ENCODE data around the gene TAF11.
"Not testable (repeated sequence)": the region's sequence is repeated elsewhere in the genome, so short reads cannot be mapped to it uniquely, and the experiment has no call there.

The TAF11 gene

GRCh38 chr6:34860776-34861175, 27.1 kb downstream of the TAF11 start:
- DNase-seq: no peak

GRCh38 chr6:34859951-34860350, 27.9 kb downstream of the TAF11 start:
- no peak for DNase-seq

DNA sequence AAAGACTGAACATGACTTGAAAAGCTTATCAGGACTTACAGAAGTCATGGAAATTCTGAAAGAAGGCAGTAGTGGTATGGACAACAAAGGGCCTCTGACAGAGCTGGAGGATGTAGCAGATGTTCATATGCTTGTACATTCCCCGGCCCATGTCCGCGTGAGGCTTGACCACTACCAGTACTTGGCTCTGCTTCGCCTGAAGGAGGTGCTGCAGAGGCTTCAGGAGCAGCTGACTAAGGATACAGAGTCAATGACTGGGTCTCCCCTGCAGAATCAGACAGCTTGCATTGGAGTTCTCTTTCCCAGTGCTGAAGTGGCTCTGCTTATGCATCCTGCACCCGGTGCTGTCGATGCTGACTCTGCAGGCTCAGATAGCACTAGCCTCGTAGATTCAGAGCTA, 29.2 kb downstream of the TAF11 start:
- DNase-seq: no peak

- DNase-seq: no peak
Measured at GRCh38 chr6:34855463-34855862, 32.4 kb downstream of the TAF11 start.

DNA sequence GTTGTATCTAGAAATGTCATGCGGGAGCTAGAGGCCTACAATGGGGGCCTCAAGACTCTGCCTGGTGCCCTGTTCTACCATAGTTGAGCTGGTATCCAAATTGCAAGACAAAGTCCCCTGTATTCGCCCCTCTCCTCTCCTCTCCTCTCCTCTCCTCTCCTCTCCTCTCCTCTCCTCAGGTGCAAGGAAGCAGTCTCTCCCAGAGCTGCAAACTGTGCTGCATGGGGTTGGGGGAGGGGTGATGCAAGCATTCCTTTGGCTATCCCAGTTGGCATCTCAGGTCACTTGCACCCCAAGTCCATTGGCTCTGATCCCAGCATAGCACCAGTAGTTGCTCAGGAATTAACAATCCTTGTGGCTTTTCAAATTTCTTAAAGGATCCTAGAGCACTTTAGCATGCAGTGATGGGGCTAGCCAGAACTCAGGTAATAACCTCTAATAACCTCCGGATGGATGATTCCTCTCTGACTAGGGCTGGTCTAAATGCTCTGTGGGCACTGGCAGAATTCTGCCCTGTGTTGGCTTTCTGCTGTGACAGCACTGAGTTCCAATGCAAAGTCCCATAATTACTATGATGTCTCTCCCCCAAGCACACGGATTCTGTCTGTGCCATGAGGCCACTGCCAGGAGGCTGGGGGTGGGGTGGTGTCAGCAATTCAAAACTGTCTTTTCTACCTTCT, 35.3 kb downstream of the TAF11 start:
- DNase-seq: no peak

DNA sequence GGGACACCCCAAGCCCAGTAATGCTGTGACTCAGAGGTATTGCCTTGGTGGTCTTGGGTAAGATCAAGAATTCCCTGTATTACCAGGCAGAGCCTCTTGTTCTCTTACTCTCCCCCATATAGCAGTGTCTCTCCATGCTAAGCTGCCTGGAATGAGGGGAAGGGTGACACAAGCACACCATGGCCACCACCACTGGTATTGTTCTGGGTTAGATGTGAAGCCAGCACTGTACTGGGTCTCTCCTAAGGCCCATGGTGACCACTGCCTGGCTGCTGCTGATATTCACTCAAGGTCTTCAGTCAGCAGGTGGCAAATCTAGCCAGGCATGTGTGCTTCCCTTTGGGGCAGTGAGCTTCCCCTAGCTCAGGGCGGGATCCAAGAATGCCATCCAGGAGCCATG, 36.5 kb downstream of the TAF11 start:
- DNase-seq: no peak

- not testable (repeated sequence) for DNase-seq
Measured at GRCh38 chr6:34849066-34849465, 38.8 kb downstream of the TAF11 start.

DNA sequence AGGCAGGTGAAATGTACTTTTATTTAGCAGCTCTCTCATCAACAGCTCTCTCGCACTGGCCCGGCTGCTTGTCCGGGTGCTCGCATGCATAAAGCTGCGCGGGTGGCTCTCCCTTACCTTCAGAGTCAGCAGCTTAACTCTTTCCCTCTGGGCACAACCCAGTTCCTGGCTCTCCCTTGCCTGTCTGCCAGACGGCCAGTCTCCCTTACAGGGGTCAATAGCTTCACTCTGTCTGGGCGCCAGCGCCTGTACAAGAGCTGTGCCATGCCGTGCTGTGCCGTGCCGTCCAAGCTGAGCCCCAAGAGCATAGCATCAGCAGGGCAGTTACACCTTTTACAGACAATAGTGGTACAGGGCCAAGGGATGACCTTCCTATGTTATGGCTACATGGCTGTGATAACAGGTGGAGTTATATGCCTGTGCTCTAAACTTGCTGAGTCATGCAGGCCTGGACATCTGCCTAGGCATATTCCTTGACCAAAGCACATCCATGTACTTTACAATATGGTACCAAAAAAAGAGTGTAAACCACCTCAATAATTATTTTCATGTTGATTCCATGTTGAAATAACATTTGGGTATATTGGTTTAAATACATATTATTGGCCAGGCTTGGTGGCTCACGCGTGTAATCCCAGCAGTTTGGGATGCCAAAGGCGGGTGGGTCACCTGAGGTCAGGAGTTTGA, 48.0 kb downstream of the TAF11 start:
- DNase-seq: no peak

- DNase-seq: no peak
Measured at GRCh38 chr6:34837528-34837927, 50.3 kb downstream of the TAF11 start.

DNA sequence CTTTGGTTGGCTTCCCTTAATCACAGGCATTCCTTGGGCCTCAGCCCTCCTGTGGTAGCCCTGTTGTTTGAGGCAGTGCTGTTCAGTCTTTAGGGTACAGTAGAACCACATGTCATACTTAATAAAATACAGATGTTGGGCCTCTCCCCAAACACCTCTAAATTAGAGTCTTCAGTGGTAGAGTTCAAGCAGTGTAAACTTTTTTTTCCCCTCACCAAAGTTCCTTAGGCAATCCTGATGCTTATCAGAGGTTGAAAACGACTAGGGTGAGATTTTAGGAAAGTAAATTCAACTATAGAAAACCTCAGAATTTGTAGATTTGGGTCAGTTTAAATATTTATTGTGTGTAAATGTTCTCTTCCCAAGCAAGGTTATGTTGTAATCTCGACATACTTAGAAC, 51.4 kb downstream of the TAF11 start:
- DNase-seq: no peak

DNA sequence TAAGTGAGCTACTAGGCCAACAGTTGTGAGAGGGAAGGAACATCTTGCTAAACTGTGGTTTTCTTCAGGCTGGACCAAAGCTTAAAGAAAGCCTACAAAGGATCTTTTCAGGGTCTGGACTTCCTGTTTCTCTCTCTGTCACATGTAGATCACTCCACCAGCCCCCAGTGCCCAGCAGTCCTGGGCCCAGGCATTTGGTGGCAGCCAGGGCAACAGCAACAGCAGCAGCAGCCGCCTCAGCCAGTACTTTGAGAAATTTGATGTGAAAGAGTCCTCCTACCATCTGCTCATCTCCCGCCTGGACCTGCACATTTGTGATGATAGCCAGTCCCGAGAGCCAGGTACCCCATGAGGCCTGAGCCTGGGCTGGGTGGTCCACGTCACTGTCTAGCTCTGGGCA, 51.8 kb downstream of the TAF11 start:
- DNase-seq: no peak

GRCh38 chr6:34834789-34835518, 52.9 kb downstream of the TAF11 start:
- no peak for DNase-seq

- no peak for DNase-seq
Measured at GRCh38 chr6:34832942-34833341, 54.9 kb downstream of the TAF11 start.

DNA sequence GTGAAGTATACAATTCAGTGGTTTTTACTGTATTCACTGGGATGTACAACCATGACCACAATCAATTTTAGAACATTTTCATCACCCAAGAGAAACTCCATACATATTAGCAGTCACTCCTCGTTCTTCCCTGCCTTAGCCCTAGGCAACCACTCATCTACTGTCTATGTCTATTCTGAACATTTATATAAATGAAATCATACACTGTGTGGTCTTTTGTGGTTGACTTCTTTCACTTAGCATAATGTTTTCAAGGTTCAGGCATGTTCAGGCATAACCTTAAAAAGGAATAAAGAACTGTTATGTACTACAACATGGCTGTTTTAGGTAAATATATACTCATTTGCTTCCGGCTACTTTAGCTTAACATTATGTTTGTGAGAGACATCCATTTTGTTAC, 58.7 kb downstream of the TAF11 start:
- no peak for DNase-seq

Data from CD4-positive, alpha-beta T cell treated with Interferon gamma for 1 hour (primary cell).